Thoracic aorta (tissue), 2 donors: ENCODE data around the gene NDUFS7. TPM values are rescaled to one million over a fixed set of nuclear protein-coding genes. Genes with fewer than 3 reads are reported as not detected.

Source experiments
- ATAC-seq: fragments of 150-250 bp; one replicate; pipeline ENCODE4 v1.8.0; 2017; ENCODE audit warnings: low read depth; ENCODE audit not compliant: insufficient number of reproducible peaks, low FRiP score
- DNase-seq: peaks from one replicate; pipeline ENCODE4 v3.0.0-alpha.2; 2020; ENCODE audit warnings: low spot score
- H3K27ac ChIP-seq, 2 donors: fragments of 200-600 bp; sonication (generic); 1 replicate in 1 of 2; 2 replicates in 1 of 2; pipeline ENCODE4 v1.5.1; 2016; ENCODE audit warnings: mild to moderate bottlenecking in 2 of 2, moderate library complexity in 2 of 2
- H3K27me3 ChIP-seq: fragments of 200-600 bp; sonication (generic); replicated peaks from 2 replicates; pipeline ENCODE4 v1.6.0; 2016; ENCODE audit warnings: mild to moderate bottlenecking; ENCODE audit not compliant: insufficient read depth
- H3K36me3 ChIP-seq: fragments of 200-600 bp; sonication (generic); one replicate; pipeline ENCODE4 v1.5.1; 2016
- H3K4me1 ChIP-seq, 2 donors: fragments of 200-600 bp; sonication (generic); 1 replicate in 1 of 2; 2 replicates in 1 of 2; pipeline versions ENCODE4 v1.5.1 to v1.6.0; 2016; ENCODE audit warnings: low read depth in 2 of 2, mild to moderate bottlenecking in 1 of 2; ENCODE audit not compliant: control insufficient read depth in 1 of 2
- H3K4me3 ChIP-seq: fragments of 200-600 bp; sonication (generic); 2 replicates; pipeline ENCODE4 v1.5.1; 2016; ENCODE audit warnings: mild to moderate bottlenecking
- H3K9me3 ChIP-seq: fragments of 200-600 bp; sonication (generic); 2 replicates; pipeline ENCODE4 v1.5.1; 2016
- total RNA-seq, 2 donors: library from RNA; depleted of rRNA; stranded (reverse); fragments of >200 nt; gene quantifications; one replicate each; pipeline versions ENCODE4 v1.1.0 to v1.2.3, GENCODE V29; 2016
- TF ChIP-seq, protein P1 (sequence below): fragments of 200-600 bp; sonication (generic); IDR thresholded peaks from one replicate; pipeline ENCODE4 v1.5.1; 2019; ENCODE audit warnings: antibody characterized with exemption

The NDUFS7 gene
- total RNA-seq, 2 donors from 2014 or later: 83.3 to 110 TPM

DNA sequence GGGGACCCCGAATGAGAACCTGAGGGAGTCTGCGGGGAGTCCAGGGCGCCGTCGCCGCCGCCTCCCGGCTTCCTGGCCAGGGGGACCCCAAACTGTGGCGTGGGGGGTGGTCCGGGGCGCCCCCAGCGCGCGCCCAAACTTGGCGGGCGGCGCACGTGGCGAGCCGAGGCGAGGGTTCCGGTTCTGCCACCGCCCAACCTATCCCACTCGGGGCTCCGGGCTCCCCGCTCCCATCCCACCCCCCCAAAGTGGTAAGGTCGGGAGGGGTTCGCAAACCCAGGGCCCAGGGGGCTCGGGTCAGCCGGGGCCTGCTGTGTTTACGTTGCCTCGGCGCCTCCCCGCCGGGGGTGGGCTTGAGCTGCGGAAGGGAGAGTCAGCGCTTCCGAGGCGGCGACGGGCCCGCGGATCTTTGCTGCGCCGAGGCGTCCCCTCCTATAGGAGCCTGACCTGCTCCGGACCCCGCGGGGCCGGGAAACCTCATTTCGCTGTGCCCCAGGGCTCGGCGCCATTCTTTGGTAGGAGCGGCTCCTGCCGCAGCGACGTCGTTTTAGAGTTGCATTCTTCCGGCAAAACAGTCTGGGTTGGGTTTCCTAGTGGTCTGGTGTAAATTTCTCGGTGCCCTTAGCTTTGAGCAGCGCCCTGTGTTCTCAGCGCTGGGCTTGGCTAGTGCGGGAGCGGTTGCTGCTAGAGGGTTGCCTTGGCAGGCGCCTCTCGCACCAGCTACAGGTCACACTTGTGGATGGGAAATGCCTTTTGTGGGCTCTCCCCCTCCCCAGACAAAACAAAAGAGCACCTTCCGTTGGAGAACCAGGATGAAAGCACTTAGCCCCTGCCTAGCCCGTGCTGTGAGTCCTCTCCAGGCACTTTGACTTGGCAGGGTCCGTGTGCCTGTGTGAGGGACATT lies 24.8 kb downstream of the NDUFS7 start:
- TF ChIP-seq, protein P1, sequence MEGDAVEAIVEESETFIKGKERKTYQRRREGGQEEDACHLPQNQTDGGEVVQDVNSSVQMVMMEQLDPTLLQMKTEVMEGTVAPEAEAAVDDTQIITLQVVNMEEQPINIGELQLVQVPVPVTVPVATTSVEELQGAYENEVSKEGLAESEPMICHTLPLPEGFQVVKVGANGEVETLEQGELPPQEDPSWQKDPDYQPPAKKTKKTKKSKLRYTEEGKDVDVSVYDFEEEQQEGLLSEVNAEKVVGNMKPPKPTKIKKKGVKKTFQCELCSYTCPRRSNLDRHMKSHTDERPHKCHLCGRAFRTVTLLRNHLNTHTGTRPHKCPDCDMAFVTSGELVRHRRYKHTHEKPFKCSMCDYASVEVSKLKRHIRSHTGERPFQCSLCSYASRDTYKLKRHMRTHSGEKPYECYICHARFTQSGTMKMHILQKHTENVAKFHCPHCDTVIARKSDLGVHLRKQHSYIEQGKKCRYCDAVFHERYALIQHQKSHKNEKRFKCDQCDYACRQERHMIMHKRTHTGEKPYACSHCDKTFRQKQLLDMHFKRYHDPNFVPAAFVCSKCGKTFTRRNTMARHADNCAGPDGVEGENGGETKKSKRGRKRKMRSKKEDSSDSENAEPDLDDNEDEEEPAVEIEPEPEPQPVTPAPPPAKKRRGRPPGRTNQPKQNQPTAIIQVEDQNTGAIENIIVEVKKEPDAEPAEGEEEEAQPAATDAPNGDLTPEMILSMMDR: no peak
- H3K27ac ChIP-seq: peak overlapping the region; percentile 88 to 96
- no peak for ATAC-seq
- peaks cover 28 to 52% of the 10 kb centered on the region in 2 donors for H3K4me1 ChIP-seq
- peak overlapping the region; percentile 99 for H3K4me3 ChIP-seq
- no peaks in the 10 kb centered on the region for H3K9me3 ChIP-seq
- H3K27me3 ChIP-seq: no peaks in the 10 kb centered on the region
- H3K36me3 ChIP-seq: no peaks in the 10 kb centered on the region
- DNase-seq: no peak

DNA sequence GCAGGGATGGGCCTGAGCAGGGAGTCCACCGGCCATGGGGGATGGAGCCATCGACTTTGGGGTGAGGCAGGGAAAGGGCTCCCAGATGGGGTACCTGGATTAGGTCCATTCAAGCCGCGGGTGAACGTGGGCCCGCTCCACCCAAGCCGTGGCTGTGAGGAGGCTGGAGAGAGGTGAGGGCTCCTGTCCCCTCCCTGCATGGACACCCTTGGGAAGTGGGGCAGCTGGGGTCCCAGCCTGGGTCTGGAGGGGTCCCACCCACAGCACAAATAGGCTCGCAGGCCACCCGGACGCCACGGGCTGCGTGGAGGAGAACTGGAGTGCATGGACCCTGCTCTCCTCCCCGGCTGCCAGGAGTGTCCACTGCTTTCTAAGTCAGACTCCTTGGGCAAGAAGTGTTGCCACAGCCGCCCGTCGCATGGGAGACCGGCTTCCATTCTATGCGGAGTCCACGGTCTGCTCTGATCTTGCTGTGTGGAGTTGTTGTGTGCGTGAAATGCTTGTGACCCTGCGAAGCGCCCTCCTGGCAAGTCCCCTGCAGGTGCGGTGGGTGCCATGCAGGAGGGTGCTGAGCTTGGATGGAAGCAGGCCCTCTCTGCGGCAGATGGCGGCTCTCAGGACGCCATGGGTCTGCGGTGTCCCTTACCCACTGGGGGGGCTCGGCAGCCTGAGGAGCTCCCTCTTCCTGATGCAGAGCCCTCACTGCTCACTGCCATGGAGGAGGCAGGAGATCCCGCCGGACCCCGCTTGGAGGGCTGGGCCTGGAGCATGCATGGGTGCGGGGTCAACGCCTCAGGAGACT lies 25.7 kb downstream of the NDUFS7 start:
- DNase-seq (no peak), ATAC-seq (no peak)
- Histone ChIP-seq H3K4me1 (peaks cover 28 to 52% of the 10 kb centered on the region in 2 donors), H3K9me3 (no peaks in the 10 kb centered on the region), H3K4me3 (peak overlapping the region; percentile 99), H3K27ac (peak overlapping the region; percentile 88 to 96), H3K36me3 (no peaks in the 10 kb centered on the region), H3K27me3 (no peaks in the 10 kb centered on the region)
- TF ChIP-seq, protein P1: no peak

DNA sequence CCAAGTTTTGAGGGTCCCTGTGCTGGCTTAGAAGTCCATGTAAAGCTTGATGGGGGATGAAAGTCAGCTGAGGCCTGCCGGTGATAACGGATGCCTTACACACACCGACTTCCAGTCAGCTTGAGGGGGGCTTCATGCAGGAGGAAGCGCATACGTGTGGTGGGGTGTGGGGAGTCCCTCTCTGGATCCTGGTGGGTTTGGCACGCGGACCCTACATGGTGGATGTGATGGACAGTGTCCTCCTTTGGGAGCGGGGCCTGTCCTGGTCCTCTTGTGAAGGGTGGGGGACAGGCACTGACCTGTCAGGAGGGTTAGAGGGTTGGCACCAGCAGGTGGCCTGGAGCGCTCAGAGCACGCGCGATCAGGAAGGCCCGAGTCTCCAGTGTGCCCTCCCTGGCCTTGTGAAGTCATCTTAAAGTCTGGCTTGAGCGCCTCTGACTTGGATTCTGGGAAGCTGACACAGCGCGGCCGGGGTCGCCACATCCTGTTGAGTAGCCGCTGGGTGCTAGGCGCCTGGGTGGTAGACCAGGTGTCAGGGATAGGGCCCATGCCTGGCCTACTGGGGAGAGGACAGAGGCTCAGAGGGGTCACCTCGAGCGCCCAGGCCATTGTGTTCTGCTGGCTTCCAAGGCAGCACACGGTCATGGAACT lies 26.6 kb downstream of the NDUFS7 start:
- ATAC-seq: no peak
- Histone ChIP-seq H3K9me3 (no peaks in the 10 kb centered on the region), H3K36me3 (no peaks in the 10 kb centered on the region), H3K27me3 (no peaks in the 10 kb centered on the region), H3K4me3 (peak overlapping the region; percentile 99), H3K27ac (peak overlapping the region in 1 of 2 donors; percentile 2), H3K4me1 (peaks cover 32 to 56% of the 10 kb centered on the region in 2 donors)
- TF ChIP-seq, protein P1: no peak
- no peak for DNase-seq

DNA sequence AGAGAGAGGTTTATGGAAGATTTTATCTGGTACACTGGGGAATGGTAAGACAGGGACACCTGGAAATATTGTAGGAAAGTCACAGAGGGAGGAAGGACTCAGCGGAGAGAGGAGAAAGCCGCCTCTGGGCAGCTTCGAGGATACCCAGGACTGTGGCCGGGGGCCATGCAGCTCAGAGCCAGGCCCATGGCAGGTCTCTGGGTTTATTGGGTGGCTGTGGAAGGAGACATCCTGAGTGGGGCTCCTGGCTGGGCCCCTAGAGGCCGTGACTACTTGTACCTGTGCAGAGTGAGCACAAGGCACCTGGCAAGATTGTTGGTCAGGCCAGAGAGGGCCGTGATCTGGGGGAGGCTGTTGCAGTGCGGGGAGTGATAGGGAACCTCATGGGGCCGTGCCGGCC lies 27.1 kb downstream of the NDUFS7 start:
- TF ChIP-seq, protein P1: no peak
- no peak for DNase-seq
- Histone ChIP-seq H3K27me3 (no peaks in the 10 kb centered on the region), H3K36me3 (no peaks in the 10 kb centered on the region), H3K4me3 (no peak overlapping the region), H3K4me1 (peaks cover 35 to 62% of the 10 kb centered on the region in 2 donors), H3K9me3 (no peaks in the 10 kb centered on the region), H3K27ac (peak overlapping the region in 1 of 2 donors; percentile 8)
- ATAC-seq: no peak
